ENCODE measurements around the gene BUD31.

- TF ChIP-seq CTCF (IDR thresholded peaks at IDR 0.05): no peak
- TF ChIP-seq POLR2AphosphoS5 (IDR thresholded peaks at IDR 0.05): no peak
These were observed 13.4 kb downstream of the BUD31 start for GRCh38 chr7:99422186-99422585.

All from stomach (tissue), 4 donors.